ENCODE results near the gene KIAA0232. TPM values are rescaled to one million over a fixed set of nuclear protein-coding genes. Genes with fewer than 3 reads are reported as not detected.
"Not testable (repeated sequence)": the region's sequence is repeated elsewhere in the genome, so short reads cannot be mapped to it uniquely, and the experiment has no call there.

Gene KIAA0232
- total RNA-seq, 1 donor from 2014 or later = 40.1 TPM

DNA sequence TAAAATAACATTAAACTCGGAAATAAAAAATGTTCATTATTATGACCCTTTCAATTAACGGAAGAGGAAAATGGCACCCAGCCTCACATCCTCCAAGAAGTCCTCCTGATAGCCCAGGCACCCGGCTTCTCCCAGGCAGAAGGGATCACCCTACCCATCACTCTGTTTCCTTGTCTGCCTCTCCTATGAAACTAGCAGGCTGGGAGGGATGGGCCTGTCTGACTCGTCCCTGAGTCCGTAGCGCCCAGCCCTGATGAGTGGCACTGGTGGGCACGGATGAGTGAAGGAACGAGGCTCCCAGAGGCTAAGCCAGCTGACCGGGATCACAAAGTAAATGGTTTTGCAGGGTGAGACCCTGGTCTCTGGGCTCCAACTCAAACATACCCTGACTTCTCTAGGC, 28.6 kb upstream of the KIAA0232 start:
- Mint-ChIP-seq H3K36me3 (ENCODE audit: low read depth) (no peaks in the 10 kb centered on the region), H3K27ac (ENCODE audit: unreplicated experiment) (no peak overlapping the region), H3K4me3 (no peak overlapping the region), H3K9me3 (no peaks in the 10 kb centered on the region), H3K27me3 (ENCODE audit: low read depth) (no peaks in the 10 kb centered on the region), H3K4me1 (peaks cover 34% of the 10 kb centered on the region)
- DNase-seq (ENCODE audit: low read depth, low spot score) = no peak
- TF ChIP-seq, protein P1, sequence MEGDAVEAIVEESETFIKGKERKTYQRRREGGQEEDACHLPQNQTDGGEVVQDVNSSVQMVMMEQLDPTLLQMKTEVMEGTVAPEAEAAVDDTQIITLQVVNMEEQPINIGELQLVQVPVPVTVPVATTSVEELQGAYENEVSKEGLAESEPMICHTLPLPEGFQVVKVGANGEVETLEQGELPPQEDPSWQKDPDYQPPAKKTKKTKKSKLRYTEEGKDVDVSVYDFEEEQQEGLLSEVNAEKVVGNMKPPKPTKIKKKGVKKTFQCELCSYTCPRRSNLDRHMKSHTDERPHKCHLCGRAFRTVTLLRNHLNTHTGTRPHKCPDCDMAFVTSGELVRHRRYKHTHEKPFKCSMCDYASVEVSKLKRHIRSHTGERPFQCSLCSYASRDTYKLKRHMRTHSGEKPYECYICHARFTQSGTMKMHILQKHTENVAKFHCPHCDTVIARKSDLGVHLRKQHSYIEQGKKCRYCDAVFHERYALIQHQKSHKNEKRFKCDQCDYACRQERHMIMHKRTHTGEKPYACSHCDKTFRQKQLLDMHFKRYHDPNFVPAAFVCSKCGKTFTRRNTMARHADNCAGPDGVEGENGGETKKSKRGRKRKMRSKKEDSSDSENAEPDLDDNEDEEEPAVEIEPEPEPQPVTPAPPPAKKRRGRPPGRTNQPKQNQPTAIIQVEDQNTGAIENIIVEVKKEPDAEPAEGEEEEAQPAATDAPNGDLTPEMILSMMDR (conservative IDR thresholded peaks at IDR 0.05) = no peak

DNA sequence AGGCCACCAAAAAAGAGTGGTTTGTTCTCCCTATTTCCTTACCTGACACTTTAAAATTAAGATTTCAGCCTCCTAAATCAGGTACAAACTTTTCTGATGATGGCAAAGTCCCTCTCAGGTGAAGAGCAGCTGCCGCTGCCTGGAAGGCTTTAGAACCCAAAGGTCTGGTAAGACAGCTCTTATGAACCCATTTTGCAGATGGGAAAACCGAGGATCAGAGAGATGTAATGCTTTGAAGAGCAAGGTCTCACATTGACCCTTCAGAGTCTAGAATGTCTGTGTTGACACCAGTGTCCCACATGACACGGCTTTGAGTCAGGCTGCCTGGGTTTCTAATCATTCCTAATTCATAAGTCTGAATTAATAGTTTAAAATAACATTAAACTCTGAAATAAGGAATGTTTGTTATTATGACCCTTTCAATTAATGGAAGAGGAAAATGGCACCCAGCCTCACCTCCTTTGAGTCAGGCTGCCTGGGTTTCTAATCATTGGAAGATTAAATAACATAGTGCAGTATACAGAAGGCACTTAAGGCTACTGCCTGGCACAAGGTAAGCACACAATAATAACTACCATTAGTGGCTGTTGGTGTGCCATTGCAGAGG, 27.9 kb upstream of the KIAA0232 start:
- H3K27ac Mint-ChIP-seq (ENCODE audit: unreplicated experiment) = no peak overlapping the region
- DNase-seq (ENCODE audit: low read depth, low spot score) = no peak
- H3K36me3 Mint-ChIP-seq (ENCODE audit: low read depth) = no peaks in the 10 kb centered on the region
- no peaks in the 10 kb centered on the region for H3K9me3 Mint-ChIP-seq
- no peak overlapping the region for H3K4me3 Mint-ChIP-seq
- TF ChIP-seq, protein P1 (conservative IDR thresholded peaks at IDR 0.05) = no peak
- H3K4me1 Mint-ChIP-seq = peaks cover 27% of the 10 kb centered on the region
- H3K27me3 Mint-ChIP-seq (ENCODE audit: low read depth) = no peaks in the 10 kb centered on the region

DNA sequence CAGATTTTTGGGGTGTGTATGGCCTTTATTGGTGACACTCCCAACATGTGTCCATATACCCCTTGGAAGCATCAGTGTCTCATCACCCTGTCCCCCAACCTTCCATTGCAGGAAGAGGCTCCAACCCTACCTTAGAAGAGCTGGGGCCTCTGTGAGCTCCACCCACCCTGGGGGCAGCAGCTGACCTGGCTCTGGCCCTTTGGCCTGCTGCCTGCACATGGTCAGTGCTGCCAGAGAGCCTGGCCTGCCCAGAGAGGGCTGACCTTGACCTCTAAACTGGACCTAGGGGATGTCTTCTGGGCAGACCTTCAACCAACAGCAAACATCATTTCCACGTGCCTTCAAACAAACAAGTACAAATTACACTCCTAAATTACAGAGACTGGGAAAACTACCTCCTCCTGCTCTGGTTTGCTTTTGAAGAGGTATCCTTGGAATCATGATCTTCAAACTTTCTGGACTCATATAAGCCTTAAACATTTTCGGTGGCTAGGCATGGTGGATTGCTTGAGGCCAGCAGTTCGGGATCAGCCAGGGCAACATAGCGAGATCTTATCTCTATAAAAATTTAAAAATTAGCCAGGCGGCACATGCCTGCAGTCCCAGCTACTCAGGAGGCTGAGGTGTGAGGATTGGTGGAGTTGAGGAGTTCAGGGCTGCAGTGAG, 27.3 kb upstream of the KIAA0232 start:
- H3K27ac Mint-ChIP-seq (ENCODE audit: unreplicated experiment) = no peak overlapping the region

DNA sequence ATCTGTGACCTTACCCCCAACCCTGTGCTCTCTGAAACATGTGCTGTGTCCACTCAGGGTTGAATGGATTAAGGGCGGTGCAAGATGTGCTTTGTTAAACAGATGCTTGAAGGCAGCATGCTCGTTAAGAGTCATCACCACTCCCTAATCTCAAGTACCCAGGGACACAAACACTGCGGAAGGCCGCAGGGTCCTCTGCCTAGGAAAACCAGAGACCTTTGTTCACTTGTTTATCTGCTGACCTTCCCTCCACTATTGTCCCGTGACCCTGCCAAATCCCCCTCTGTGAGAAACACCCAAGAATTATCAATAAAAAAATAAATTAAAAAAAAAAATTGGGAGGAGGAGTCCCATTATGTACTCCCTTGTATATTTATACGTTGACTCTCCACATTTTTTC, 26.2 kb upstream of the KIAA0232 start:
- DNase-seq (ENCODE audit: low read depth, low spot score); H3K27me3 Mint-ChIP-seq (ENCODE audit: low read depth); H3K36me3 Mint-ChIP-seq (ENCODE audit: low read depth); H3K27ac Mint-ChIP-seq (ENCODE audit: unreplicated experiment); H3K9me3 Mint-ChIP-seq; H3K4me3 Mint-ChIP-seq: not testable (repeated sequence)
- H3K4me1 Mint-ChIP-seq = peaks cover 33% of the 10 kb centered on the region

More for the DNA sequence above, 27.3 kb upstream of the KIAA0232 start:
- Mint-ChIP-seq H3K4me3 (no peak overlapping the region), H3K27me3 (ENCODE audit: low read depth) (no peaks in the 10 kb centered on the region), H3K36me3 (ENCODE audit: low read depth) (no peaks in the 10 kb centered on the region), H3K4me1 (peaks cover 24% of the 10 kb centered on the region), H3K9me3 (no peaks in the 10 kb centered on the region)
- no peak for DNase-seq (ENCODE audit: low read depth, low spot score)
- TF ChIP-seq, protein P1 (conservative IDR thresholded peaks at IDR 0.05) = no peak

DNA sequence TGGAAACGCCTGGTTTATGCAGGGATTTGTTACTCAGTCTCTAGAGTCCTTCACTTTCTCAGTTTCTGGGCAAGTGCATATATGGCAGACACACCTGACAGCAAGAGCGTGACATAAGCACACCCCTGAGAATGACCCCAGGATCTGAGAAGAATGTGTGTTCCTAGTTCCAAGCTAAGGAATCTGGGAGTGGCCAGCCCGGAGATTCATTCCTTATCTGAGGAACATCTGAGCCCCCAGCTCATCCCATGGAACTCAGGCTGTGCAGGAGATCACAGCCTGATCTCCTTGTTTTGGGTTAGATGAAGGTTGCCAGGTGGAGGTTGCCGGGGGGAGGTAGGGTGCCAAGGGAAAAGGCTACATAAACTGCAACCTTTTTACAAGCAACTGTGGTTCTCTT, 23.8 kb upstream of the KIAA0232 start:
- no peaks in the 10 kb centered on the region for H3K36me3 Mint-ChIP-seq (ENCODE audit: low read depth)
- TF ChIP-seq, protein P1 (conservative IDR thresholded peaks at IDR 0.05) = no peak
- no peaks in the 10 kb centered on the region for H3K9me3 Mint-ChIP-seq
- no peak overlapping the region for H3K27ac Mint-ChIP-seq (ENCODE audit: unreplicated experiment)
- DNase-seq (ENCODE audit: low read depth, low spot score) = no peak
- H3K27me3 Mint-ChIP-seq (ENCODE audit: low read depth) = no peaks in the 10 kb centered on the region
- H3K4me1 Mint-ChIP-seq = peaks cover 32% of the 10 kb centered on the region
- no peak overlapping the region for H3K4me3 Mint-ChIP-seq

DNA sequence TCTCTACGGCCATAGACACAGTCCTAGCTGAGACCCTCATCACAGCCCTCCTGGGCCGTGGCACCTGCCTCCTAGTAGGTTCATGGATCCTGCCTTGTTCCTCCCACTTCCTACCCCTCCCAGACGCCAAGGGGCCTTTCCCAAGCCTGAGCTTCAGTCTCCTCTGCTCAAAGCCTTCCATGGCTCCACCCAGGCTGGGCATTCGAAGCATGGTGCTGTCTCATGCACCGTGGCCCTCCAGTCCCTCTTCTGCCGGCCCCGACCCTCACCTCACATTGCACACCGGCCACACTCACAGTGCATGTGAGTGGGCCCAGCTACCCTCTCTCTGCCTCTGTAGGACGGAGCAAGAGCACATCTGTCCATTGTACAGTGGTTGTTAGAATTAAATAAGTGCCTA, 21.7 kb upstream of the KIAA0232 start:
- Mint-ChIP-seq H3K9me3 (no peaks in the 10 kb centered on the region), H3K4me1 (peaks cover 40% of the 10 kb centered on the region), H3K36me3 (ENCODE audit: low read depth) (no peaks in the 10 kb centered on the region), H3K27ac (ENCODE audit: unreplicated experiment) (peak overlapping the region; percentile 95), H3K27me3 (ENCODE audit: low read depth) (no peaks in the 10 kb centered on the region), H3K4me3 (no peak overlapping the region)
- TF ChIP-seq, protein P1 (conservative IDR thresholded peaks at IDR 0.05) = no peak
- no peak for DNase-seq (ENCODE audit: low read depth, low spot score)

All from neural crest cell (in vitro differentiated cells).